GM23338 (cell line): ENCODE results near the gene GRM5. TPM values are rescaled to one million over a fixed set of nuclear protein-coding genes. Genes with fewer than 3 reads are reported as not detected.

Source experiments
- ATAC-seq: fragments of 200-7000 bp; cut with Tn5 transposase; 3 replicates; pipeline ENCODE4 v1.9.1; 2020
- DNase-seq: peaks from one replicate; pipeline ENCODE4 v3.0.0-alpha.2; 2015; ENCODE audit warnings: low spot score
- H2AFZ ChIP-seq: fragments of 200-600 bp; sonication (generic); 2 replicates; pipeline ENCODE4 v1.8.0; 2016; ENCODE audit warnings: antibody characterized with exemption, mild to moderate bottlenecking, moderate library complexity
- H3F3A ChIP-seq: fragments of 200-600 bp; sonication (generic); replicated peaks from 2 replicates; pipeline ENCODE4 v1.8.0; 2017; ENCODE audit warnings: antibody characterized with exemption, mixed run types, low read depth
- H3K27ac ChIP-seq: fragments of 200-600 bp; sonication (generic); 2 replicates; pipeline ENCODE4 v1.6.1; 2016; ENCODE audit warnings: low read depth
- H3K27me3 ChIP-seq: fragments of 200-600 bp; sonication (generic); 2 replicates; pipeline ENCODE4 v1.8.0; 2016; ENCODE audit warnings: mild to moderate bottlenecking, mixed run types, moderate library complexity; ENCODE audit not compliant: insufficient read depth
- H3K36me3 ChIP-seq: fragments of 200-600 bp; sonication (generic); 2 replicates; pipeline ENCODE4 v1.8.0; 2016; ENCODE audit warnings: mild to moderate bottlenecking; ENCODE audit not compliant: insufficient read depth
- H3K4me1 ChIP-seq: fragments of 200-600 bp; sonication (generic); 2 replicates; pipeline ENCODE4 v1.8.0; 2016; ENCODE audit warnings: mild to moderate bottlenecking, moderate library complexity; ENCODE audit not compliant: insufficient read depth
- H3K4me2 ChIP-seq: fragments of 200-600 bp; sonication (generic); 2 replicates; pipeline ENCODE4 v1.7.1; 2017; ENCODE audit warnings: mixed run types
- H3K4me3 ChIP-seq: fragments of 200-600 bp; sonication (generic); 2 replicates; pipeline ENCODE4 v1.6.1; 2016; ENCODE audit warnings: mixed run types
- H3K79me2 ChIP-seq: fragments of 200-600 bp; sonication (generic); replicated peaks from 2 replicates; pipeline ENCODE4 v1.8.0; 2017; ENCODE audit warnings: mild to moderate bottlenecking; ENCODE audit not compliant: insufficient read depth
- H3K9me2 ChIP-seq: fragments of 200-600 bp; sonication (generic); 2 replicates; pipeline ENCODE4 v1.8.0; 2017; ENCODE audit not compliant: insufficient read depth
- H4K20me1 ChIP-seq: fragments of 200-600 bp; sonication (generic); replicated peaks from 2 replicates; pipeline ENCODE4 v1.8.0; 2017; ENCODE audit warnings: mild to moderate bottlenecking; ENCODE audit not compliant: insufficient read depth
- H3K27ac Mint-ChIP-seq: 2 replicates; pipeline ENCODE4 v1.8.0; 2020; ENCODE audit warnings: inconsistent platforms, mild to moderate bottlenecking, moderate library complexity, mixed read lengths
- H3K27me3 Mint-ChIP-seq: 3 replicates; pipeline ENCODE4 v1.8.0; 2022; ENCODE audit warnings: low read depth, mild to moderate bottlenecking, moderate library complexity, mixed read lengths, inconsistent platforms; ENCODE audit not compliant: insufficient read depth, poor library complexity
- H3K36me3 Mint-ChIP-seq: 3 replicates; pipeline ENCODE4 v1.8.0; 2021; ENCODE audit warnings: low read depth, mild to moderate bottlenecking, inconsistent platforms, moderate library complexity, mixed read lengths
- H3K4me1 Mint-ChIP-seq: 3 replicates; pipeline ENCODE4 v1.8.0; 2020; ENCODE audit warnings: mild to moderate bottlenecking, inconsistent platforms, mixed read lengths
- H3K4me3 Mint-ChIP-seq: 3 replicates; pipeline ENCODE4 v1.8.0; 2021; ENCODE audit warnings: moderate library complexity, mild to moderate bottlenecking, inconsistent platforms, mixed read lengths
- H3K9me3 Mint-ChIP-seq: 3 replicates; pipeline ENCODE4 v1.8.0; 2020; ENCODE audit warnings: moderate library complexity, mild to moderate bottlenecking, inconsistent platforms, mixed read lengths
- CTCF ChIP-seq, 2 experiments: fragments of 200-600 bp in 1 of 2; sonication (generic) in 1 of 2; conservative IDR thresholded peaks; 2 replicates each; pipeline versions ENCODE4 v1.5.1 to v1.6.1; 2016 to 2017; ENCODE audit warnings: antibody characterized with exemption in 2 of 2, low read depth in 2 of 2, mild to moderate bottlenecking in 2 of 2, moderate library complexity in 1 of 2
- ETS1 ChIP-seq: IDR thresholded peaks from 2 replicates; pipeline ENCODE4 v1.6.1; 2016; ENCODE audit warnings: antibody characterized with exemption
- EZH2phosphoT487 ChIP-seq: fragments of 200-600 bp; sonication (generic); IDR thresholded peaks from one replicate; pipeline ENCODE4 v1.8.1; 2018; ENCODE audit warnings: antibody characterized with exemption; ENCODE audit not compliant: unreplicated experiment
- REST ChIP-seq: IDR thresholded peaks from one replicate; pipeline ENCODE4 v1.6.1; 2018; ENCODE audit warnings: antibody characterized with exemption; ENCODE audit not compliant: unreplicated experiment
- ZNF114 ChIP-seq: fragments of 250-450 bp; sonication (Bioruptor Pico); IDR thresholded peaks from 2 replicates; pipeline ENCODE4 v1.5.0; 2020; ENCODE audit warnings: mild to moderate bottlenecking, moderate library complexity
- ZNF331 ChIP-seq: fragments of 250-450 bp; sonication (Bioruptor Pico); IDR thresholded peaks from 2 replicates; pipeline ENCODE4 v1.5.0; 2020; ENCODE audit warnings: low read depth, mild to moderate bottlenecking, moderate library complexity
- polyA plus RNA-seq: library from polyadenylated mRNA; unstranded; fragments of >200 nt; fragmentation: Nextera tagmentation; extraction: Ambion mirVana; gene quantifications from 2 replicates; pipeline ENCODE4 v1.2.1, GENCODE V29; 2016
- total RNA-seq: library from RNA; depleted of rRNA; stranded (reverse); fragments of >200 nt; shearing (Covaris generic); gene quantifications from 2 replicates; pipeline ENCODE4 v1.2.3, GENCODE V29; 2014

Gene GRM5
- total and polyA plus RNA-seq, 2 experiments from 2014 or later, result 0.23 to 0.45 TPM

GRCh38 chr11:88618327-88619070 lies 447.3 kb downstream of the GRM5 start:
- no peaks in the 10 kb centered on the region for H3K27me3 Mint-ChIP-seq

GRCh38 chr11:88617226-88617625 lies 448.6 kb downstream of the GRM5 start:
- Mint-ChIP-seq H3K36me3 (no peaks in the 10 kb centered on the region), H3K9me3 (peaks cover 4% of the 10 kb centered on the region; the same call in 2 of the 3 replicates), H3K4me3 (no peak overlapping the region), H3K27ac (no peak overlapping the region), H3K4me1 (peaks cover 17% of the 10 kb centered on the region), H3K27me3 (no peaks in the 10 kb centered on the region)
- Histone ChIP-seq H3K36me3 (no peaks in the 10 kb centered on the region), H2AFZ (no peak overlapping the region), H4K20me1 (no peaks in the 10 kb centered on the region), H3K9me2 (no peaks in the 10 kb centered on the region), H3K4me2 (no peak overlapping the region), H3K27ac (no peak overlapping the region), H3K4me1 (peaks cover 11% of the 10 kb centered on the region; the same call in 1 of the 2 replicates), H3K4me3 (no peak overlapping the region), H3K79me2 (no peaks in the 10 kb centered on the region), H3K27me3 (no peaks in the 10 kb centered on the region), H3F3A (no peaks in the 10 kb centered on the region)
- ATAC-seq (no peak), DNase-seq (no peak)
- TF ChIP-seq EZH2phosphoT487 (no peak), ZNF114 (CRISPR knock-in tag) (no peak), CTCF (conservative IDR thresholded peaks at IDR 0.05; ENCODE audit: low read depth in 2 of 2) (no peak), ZNF331 (CRISPR knock-in tag) (no peak), ETS1 (no peak)

More at GRCh38 chr11:88618327-88619070, 447.3 kb downstream of the GRM5 start:
- no peaks in the 10 kb centered on the region for H3F3A ChIP-seq
- H3K4me1 ChIP-seq, result peaks cover 11% of the 10 kb centered on the region; the same call in 1 of the 2 replicates
- TF ChIP-seq ZNF331 (CRISPR knock-in tag) (no peak), REST (no peak)
- H3K36me3 ChIP-seq, result no peaks in the 10 kb centered on the region
- Mint-ChIP-seq H3K9me3 (no peaks in the 10 kb centered on the region), H3K36me3 (no peaks in the 10 kb centered on the region), H3K27ac (no peak overlapping the region), H3K4me3 (no peak overlapping the region), H3K4me1 (peaks cover 17% of the 10 kb centered on the region)
- no peak overlapping the region for H3K4me2 ChIP-seq
- H3K27ac ChIP-seq, result no peak overlapping the region
- no peaks in the 10 kb centered on the region for H3K27me3 ChIP-seq
- H4K20me1 ChIP-seq, result no peaks in the 10 kb centered on the region
- peak; percentile 47 for ATAC-seq
- no peaks in the 10 kb centered on the region for H3K9me2 ChIP-seq
- H3K4me3 ChIP-seq, result no peak overlapping the region
- no peak for DNase-seq
- no peak overlapping the region for H2AFZ ChIP-seq
- H3K79me2 ChIP-seq, result no peaks in the 10 kb centered on the region
